HG02943 (cell line): ENCODE measurements around the gene CCDC157.

Source experiments
- ATAC-seq: cut with Tn5 transposase; IDR thresholded peaks from one replicate; pipeline ENCODE4 v1.9.1; 2021; ENCODE audit warnings: mild to moderate bottlenecking, low read depth, moderate library complexity; ENCODE audit not compliant: unreplicated experiment

CCDC157 gene

GRCh38 chr22:30348404-30348803 is 8.4 kb upstream of the CCDC157 start:
- no peak for ATAC-seq

GRCh38 chr22:30348809-30349208 is 8.0 kb upstream of the CCDC157 start:
- no peak for ATAC-seq

- no peak for ATAC-seq
Measured at GRCh38 chr22:30351226-30351625, 5.6 kb upstream of the CCDC157 start.

- no peak for ATAC-seq
Measured at GRCh38 chr22:30354644-30355043, 2.2 kb upstream of the CCDC157 start.

- no peak for ATAC-seq
Measured at GRCh38 chr22:30357236-30357570, 396 bp downstream of the CCDC157 start.

- ATAC-seq = no peak
Measured at GRCh38 chr22:30357650-30358215, 926 bp downstream of the CCDC157 start.

- no peak for ATAC-seq
Measured at GRCh38 chr22:30358541-30358940, 1.7 kb downstream of the CCDC157 start.

GRCh38 chr22:30361916-30362650 is 5.3 kb downstream of the CCDC157 start:
- no peak for ATAC-seq

- no peak for ATAC-seq
Measured at GRCh38 chr22:30362651-30363281, 6.0 kb downstream of the CCDC157 start.

GRCh38 chr22:30365891-30366290 is 9.1 kb downstream of the CCDC157 start:
- ATAC-seq = no peak

- ATAC-seq = no peak
Measured at GRCh38 chr22:30368420-30368819, 11.6 kb downstream of the CCDC157 start.

GRCh38 chr22:30370641-30371230 is 13.9 kb downstream of the CCDC157 start:
- ATAC-seq = no peak

GRCh38 chr22:30371321-30371720 is 14.5 kb downstream of the CCDC157 start:
- no peak for ATAC-seq

- no peak for ATAC-seq
Measured at GRCh38 chr22:30371981-30372380, 15.2 kb downstream of the CCDC157 start.

- no peak for ATAC-seq
Measured at GRCh38 chr22:30372915-30373314, 16.1 kb downstream of the CCDC157 start.

- ATAC-seq = no peak
Measured at GRCh38 chr22:30373331-30374325, 16.8 kb downstream of the CCDC157 start.

- no peak for ATAC-seq
Measured at GRCh38 chr22:30375312-30375849, 18.6 kb downstream of the CCDC157 start.

- no peak for ATAC-seq
Measured at GRCh38 chr22:30380011-30380410, 23.2 kb downstream of the CCDC157 start.

GRCh38 chr22:30381264-30381663 is 24.5 kb downstream of the CCDC157 start:
- no peak for ATAC-seq

GRCh38 chr22:30382340-30382739 is 25.5 kb downstream of the CCDC157 start:
- ATAC-seq = no peak
